ENCODE results near the gene PRSS35. TPM values are rescaled to one million over a fixed set of nuclear protein-coding genes. Genes with fewer than 3 reads are reported as not detected.

Gene PRSS35
- total RNA-seq = 0.81 and 1.3 TPM in 2 replicates

DNA sequence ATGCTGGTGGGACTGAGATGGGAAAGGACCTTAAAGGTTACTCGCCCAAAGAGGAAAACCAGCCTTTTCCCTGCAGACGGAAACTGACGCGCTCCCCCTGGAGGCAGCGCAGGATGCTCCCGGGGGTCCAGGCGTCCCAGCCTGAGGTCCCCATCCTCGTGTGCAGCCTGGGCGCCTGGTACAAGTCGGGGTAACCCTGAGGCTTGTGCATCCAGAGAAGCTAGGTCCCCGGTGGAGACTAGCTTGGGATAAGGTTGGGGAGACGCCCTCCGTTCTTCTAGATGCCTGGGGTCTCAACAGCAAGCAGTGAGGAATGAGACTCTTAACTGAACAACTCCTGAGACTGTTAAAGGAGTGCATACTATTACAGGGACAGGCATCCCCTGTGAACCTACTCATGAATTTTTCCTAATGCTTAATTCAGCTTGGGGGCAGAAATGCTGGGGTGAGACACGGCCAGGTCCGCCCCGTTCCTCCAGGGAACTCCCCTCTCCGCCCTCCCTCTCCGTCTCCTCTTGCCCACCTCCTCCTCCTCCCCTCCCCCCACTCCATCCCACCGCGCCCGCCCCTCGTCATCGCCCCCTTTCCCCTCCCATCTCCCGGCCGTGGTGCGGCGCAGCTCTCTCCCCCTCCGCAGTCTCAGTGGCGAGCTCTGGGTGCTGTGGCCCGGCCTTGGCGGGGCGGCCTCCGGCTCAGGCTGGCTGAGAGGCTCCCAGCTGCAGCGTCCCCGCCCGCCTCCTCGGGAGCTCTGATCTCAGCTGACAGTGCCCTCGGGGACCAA lies at the start of gene PRSS35:
Gene PRSS35, plus strand, starts transcription at position 634 of the 781 bp plus-strand sequence. CDS start 10,908 bp downstream, outside the sequence.

Other genes with a start within 250 kb of the PRSS35 start
- gene ME1, start 81.5 kb upstream of the PRSS35 start, total RNA-seq = 28.7 and 31.9 TPM in 2 replicates
- gene SNAP91, start 196.6 kb downstream of the PRSS35 start, total RNA-seq = 0.49 and 1.1 TPM in 2 replicates

All from hair follicle dermal papilla cell (primary cell).